GM08714 (cell line): ENCODE data around the gene UXS1.

ENCODE experiments used
- H3K4me3 ChIP-seq: fragments of 200-500 bp; sonication (Bioruptor generic); 2 replicates; pipeline ENCODE4 v1.5.1; 2014; ENCODE audit warnings: mild to moderate bottlenecking, low read length, inconsistent platforms
- ZNF274 ChIP-seq: IDR thresholded peaks from 2 replicates; pipeline ENCODE4 v1.6.1; 2012; ENCODE audit warnings: mild to moderate bottlenecking, low read depth, low read length

UXS1 gene

GRCh38 chr2:106178716-106179115 is 15.4 kb downstream of the UXS1 start:
- no peak for TF ChIP-seq ZNF274

DNA sequence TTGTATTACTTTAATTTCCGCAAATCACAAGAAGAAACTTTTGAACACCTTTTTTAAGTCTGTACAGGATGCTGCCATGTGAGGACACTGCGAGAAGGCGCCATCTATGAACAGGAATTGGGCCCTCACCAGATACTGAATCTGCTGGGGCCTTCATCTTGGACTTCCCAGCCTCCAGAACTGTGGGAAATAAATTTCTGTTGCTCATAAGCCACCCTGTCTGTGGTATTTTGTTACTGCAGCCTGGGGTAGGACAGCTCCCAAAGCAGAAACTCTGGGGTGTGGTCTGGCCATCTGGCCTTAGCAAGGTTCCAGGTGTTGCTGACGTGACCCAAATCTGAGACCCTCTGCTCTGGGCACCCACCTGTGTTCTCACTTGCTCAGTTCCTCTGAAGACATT is 16.5 kb downstream of the UXS1 start:
- TF ChIP-seq ZNF274: no peak
- no peak overlapping the region for H3K4me3 ChIP-seq

More at GRCh38 chr2:106178716-106179115, 15.4 kb downstream of the UXS1 start:
- no peak overlapping the region for H3K4me3 ChIP-seq

DNA sequence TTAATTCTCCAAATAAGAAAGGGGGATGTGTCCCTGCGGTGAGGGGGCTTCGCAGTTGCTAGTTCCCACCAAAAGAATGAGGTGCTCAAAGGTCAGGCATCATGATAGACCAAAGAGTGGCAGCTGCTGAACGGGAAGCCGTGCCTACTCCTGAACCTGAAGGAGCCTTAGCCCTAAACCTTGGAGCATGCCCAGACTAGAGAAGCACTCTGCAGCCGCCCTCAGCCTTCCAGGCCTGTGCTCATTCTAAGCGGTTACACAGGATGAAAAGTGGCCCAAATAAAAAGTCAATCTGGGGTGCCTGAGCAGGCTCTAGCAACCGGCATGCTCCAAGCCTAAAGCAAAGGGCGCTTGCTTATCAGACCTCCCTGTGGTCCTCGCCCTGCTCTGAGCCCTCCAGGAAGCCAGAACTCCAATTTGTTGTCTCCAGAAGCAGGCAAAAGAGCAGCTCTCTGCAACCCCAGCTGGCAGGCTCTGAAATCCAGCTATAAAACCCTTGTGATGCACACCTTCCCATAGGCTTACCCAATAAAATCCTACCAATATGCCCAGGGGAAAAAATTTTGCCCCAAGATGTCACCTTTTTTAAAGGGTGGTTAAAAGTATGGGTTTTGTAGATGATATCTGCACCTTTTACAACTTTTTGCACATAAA is 17.5 kb downstream of the UXS1 start:
- TF ChIP-seq ZNF274: no peak

GRCh38 chr2:106175086-106175850 is 18.8 kb downstream of the UXS1 start:
- no peak for TF ChIP-seq ZNF274
- no peak overlapping the region for H3K4me3 ChIP-seq

More for the DNA sequence above, 17.5 kb downstream of the UXS1 start:
- no peak overlapping the region for H3K4me3 ChIP-seq

DNA sequence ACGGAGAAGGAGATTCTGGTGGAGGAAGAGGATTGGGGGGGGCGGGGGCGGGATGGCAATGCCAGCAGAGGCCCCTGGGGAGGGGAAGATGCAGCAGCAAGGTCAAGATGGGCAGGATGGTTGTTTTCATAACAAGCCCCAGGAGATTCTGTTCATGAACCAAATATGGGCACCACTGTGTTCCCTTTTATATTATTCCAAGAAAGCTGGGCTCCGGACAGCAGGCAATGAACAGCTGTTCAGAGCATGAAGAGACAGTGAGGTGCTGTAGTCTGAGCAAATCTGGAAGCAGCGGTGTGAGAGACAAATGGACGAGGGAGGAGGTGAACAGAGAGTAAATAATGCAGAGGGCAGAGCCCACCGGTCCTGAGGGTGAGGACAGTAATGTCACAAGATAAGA is 20.0 kb downstream of the UXS1 start:
- H3K4me3 ChIP-seq: no peak overlapping the region
- TF ChIP-seq ZNF274: no peak

- no peak for TF ChIP-seq ZNF274
- H3K4me3 ChIP-seq: no peak overlapping the region
Measured at GRCh38 chr2:106172649-106173048, 21.5 kb downstream of the UXS1 start.

DNA sequence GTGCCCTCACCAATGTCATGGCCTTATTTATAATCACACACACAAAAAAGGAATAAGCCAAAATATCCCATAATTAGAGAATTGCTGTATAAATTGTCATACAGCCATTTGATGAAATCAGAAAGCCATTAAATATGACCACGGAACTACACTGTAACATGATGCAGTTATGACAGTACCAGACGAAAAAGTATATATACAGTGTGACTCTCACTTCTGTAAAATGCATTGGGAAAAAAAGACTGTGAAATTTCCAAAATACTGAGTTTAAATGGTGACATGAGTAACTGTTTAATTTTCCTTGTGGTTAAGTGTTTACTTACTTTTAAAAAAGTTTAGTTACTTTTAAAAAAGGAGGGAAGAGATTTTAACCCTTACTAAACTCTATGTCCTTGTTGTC is 25.4 kb downstream of the UXS1 start:
- no peak overlapping the region for H3K4me3 ChIP-seq
- no peak for TF ChIP-seq ZNF274

DNA sequence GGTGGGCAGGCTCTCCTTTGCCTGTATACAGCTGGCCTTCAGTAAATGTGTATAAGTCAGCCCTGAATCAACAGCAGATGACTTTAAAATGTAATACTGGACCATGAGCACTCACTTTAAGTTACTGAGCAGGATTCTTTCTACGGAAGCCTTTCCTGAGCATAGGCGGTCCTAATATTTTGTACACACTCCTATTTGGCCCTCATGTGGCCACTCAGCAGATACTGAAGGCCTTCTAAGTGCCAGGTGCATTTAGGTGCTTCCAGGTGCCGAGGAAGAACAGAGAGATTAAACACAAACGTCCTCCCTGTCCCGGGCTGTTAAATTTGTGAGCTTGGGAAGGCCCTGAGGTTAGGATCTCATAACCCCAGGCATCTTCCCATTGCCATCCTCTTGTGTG is 27.0 kb downstream of the UXS1 start:
- TF ChIP-seq ZNF274: no peak
- H3K4me3 ChIP-seq: no peak overlapping the region

DNA sequence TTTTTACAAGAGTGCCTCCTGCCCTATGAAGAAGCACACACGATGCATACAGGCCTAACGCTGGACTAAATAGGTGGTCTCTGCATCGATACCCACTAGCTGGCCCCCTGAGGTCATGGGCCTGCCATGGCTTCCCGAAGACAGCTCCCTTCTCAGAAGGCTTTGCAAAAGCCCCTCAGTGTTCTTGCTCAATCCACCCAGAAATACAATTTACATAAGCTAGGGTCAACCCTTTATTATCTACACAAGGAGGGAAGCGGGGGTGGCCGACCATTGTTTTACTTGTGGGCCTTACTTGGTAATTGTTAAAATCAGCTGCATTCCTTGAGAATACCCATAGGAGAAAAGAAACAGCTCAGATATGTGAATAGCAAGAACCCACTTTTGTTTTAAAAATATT is 28.5 kb downstream of the UXS1 start:
- H3K4me3 ChIP-seq: no peak overlapping the region
- TF ChIP-seq ZNF274: no peak

DNA sequence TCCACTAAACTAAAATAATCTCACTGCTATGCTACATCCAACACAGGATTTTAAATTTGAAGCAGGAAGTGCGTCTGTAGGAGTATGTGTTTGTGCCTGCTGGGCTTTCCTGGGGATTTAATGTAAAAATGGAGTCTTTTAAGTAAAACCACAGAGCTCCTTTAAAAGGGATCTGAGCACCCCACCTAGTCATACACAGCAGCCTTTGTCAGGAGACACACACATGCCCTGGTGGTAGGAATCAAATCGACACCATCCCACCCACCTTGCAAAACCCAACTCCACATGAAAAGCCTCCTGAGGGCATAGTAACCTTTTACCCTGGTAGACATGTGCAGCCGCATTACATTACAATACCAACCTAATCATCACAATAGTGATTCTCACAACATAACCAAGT is 29.1 kb downstream of the UXS1 start:
- TF ChIP-seq ZNF274: no peak
- no peak overlapping the region for H3K4me3 ChIP-seq

DNA sequence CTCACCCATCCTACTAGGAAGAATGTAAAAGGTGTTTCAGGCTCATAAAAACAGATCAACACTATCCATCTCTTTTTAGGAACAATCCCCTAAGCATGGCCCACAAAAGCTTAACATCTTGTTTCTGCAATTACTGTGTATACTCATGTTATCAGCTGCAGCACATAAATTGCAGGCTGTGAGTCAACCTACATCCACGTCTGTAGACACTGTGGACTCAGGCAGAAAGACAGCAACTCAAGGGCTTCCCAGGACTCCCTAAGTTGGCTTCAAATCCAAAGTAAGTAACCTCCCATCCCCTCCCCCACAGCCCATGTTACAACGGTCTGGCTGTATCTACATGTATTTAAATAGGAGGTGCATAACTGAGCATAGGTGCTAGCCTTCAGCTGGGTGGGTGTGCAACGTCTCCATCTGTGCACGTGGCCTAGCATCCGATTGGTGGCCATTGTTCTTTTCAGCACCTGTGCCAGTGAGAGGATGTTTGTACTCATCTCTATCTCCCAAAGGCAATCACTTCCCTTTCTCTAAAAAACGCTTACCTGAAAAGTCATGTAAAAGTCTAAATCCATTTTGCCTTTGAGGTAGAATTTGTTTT is 30.1 kb downstream of the UXS1 start:
- TF ChIP-seq ZNF274: no peak
- H3K4me3 ChIP-seq: no peak overlapping the region

DNA sequence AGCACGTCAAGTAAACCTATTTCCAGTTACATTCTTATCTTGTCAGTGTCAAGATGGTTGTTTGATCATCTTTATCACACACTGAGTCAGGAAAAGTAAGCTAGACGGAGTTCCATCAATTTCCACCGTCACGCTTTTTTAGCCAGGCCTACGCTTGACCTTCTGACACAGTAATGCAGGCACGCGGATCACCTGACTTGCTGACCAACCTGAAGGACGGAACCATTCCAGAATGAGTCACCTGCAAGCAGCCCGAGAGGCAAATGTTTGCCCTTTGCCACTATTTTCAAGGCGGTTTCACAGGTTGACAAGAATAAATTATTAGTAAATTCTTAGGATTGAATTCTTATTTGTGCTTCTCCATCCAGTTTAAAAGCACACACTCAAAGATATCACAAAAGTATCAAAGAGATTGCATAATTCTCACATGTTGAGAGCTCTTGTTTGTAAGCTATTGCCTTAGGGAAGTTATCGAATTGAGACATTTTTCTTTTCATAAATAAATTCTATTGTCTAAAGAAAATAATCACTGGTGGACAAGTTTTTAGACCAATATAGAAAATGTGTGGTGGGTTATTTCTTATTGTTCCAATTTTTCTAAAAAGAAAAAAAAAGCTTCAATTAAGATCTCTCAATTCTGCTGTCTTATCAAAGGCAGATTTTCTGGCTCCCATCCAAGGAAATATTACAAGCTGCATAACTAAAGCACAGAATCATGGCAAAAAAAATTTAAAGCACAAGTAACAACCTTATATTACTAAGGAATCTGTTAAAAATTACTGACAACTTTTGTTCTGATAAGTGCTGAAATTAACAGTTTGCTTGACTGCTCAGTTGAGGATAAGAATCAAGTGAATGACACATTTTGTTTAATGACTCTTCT is 31.9 kb downstream of the UXS1 start:
- no peak overlapping the region for H3K4me3 ChIP-seq
- TF ChIP-seq ZNF274: no peak

DNA sequence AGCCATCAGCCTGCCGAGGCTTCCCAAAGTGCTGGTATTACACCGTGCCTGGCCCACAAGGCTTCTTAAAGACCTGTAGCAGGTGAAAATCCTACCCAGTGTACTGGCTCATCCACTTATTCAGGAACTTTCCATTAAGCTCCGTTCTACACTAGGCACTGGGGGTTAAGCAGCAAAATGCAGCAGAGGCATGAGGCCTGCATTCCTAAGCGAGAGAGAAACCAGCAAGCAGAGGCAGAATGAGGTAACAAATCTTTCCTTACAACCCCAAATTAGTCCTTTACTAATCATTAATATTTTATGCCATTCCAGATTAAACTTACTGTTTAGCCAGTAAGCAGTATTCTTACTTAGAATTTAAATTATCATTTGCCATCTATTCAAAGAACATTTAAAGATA is 32.8 kb downstream of the UXS1 start:
- no peak overlapping the region; the same call in 1 of the 2 replicates for H3K4me3 ChIP-seq
- no peak for TF ChIP-seq ZNF274

DNA sequence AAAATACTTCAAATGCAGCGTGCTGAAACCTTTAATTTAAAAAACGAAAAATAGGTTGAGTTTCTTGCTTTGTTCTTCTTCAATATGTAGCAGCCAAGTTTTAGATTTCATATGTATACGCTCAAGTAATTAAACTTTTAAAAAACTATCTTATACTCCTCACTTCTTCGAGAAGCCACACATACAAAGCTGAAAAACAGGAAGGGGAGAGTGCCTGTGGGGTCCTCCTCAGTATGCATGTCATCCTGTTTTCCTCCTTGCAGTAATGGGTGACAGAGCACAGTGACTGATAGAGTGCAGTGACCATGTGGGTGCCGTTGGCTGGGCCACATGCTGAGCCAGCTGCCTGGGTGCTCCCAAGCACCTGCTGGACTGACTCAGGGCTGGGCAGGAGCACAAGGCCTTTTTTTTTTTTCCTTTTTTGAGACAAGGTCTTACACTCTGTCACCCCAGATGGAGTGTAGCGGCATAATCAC is 33.3 kb downstream of the UXS1 start:
- TF ChIP-seq ZNF274: no peak
- H3K4me3 ChIP-seq: no peak overlapping the region; the same call in 1 of the 2 replicates
